ENCODE results near the gene MKRN2OS. TPM values are rescaled to one million over a fixed set of nuclear protein-coding genes. Genes with fewer than 3 reads are reported as not detected.

The MKRN2OS gene
- total and polyA plus RNA-seq, 5 donors from 2014 or later: 0.21 TPM; not detected in 4

DNA sequence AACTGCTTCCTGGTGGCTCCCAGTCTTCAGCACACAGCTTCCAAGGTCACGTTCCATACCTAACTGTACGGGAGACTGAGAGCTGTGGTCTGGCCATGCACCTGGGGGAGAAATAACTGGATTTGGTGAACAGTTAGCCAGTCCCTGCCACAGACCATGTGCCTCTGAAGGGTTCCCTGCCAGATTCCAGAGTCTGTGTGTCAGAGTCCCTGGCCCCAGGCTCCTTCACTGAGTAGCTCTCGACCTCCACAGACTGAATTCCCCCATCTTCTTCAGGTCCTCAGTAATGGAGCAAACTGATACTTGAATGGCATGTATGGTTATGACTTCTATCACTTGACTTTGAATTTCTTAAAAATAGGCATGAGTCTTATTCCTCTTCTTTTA lies 17.5 kb downstream of the MKRN2OS start:
- H3K27ac Mint-ChIP-seq: peak overlapping the region in 1 of 3 donors; percentile 63
- H3K27ac ChIP-seq (ENCODE audit: insufficient read depth, low read length, poor library complexity, severe bottlenecking): no peak overlapping the region
- H3K4me1 Mint-ChIP-seq: no peaks in the 10 kb centered on the region
- H3K36me3 Mint-ChIP-seq: peaks cover 39% of the 10 kb centered on the region
- no peaks in the 10 kb centered on the region for H3K27me3 ChIP-seq (ENCODE audit: control insufficient read depth, insufficient read depth, low read length)
- peaks cover 22% of the 10 kb centered on the region for H3K36me3 ChIP-seq (ENCODE audit: control insufficient read depth, insufficient read depth, low read length)
- H3K9me3 Mint-ChIP-seq: no peaks in the 10 kb centered on the region
- no peaks in the 10 kb centered on the region for H3K9me3 ChIP-seq (ENCODE audit: control insufficient read depth in 2 of 2, low read length in 2 of 2)
- H3K4me3 Mint-ChIP-seq: no peak overlapping the region
- no peaks in the 10 kb centered on the region for H3K4me1 ChIP-seq (ENCODE audit: control insufficient read depth, insufficient read depth, low read length, poor library complexity, severe bottlenecking)
- no peak for DNase-seq
- H3K4me3 ChIP-seq (ENCODE audit: low read depth, low read length): no peak overlapping the region
- H3K27me3 Mint-ChIP-seq: no peaks in the 10 kb centered on the region
- ATAC-seq (ENCODE audit: low read depth in 2 of 2): no peak

- Histone ChIP-seq H3K36me3 (ENCODE audit: control insufficient read depth, insufficient read depth, low read length) (peaks cover 8% of the 10 kb centered on the region), H3K27ac (ENCODE audit: insufficient read depth, low read length, poor library complexity, severe bottlenecking) (no peak overlapping the region), H3K9me3 (ENCODE audit: control insufficient read depth in 2 of 2, low read length in 2 of 2) (no peaks in the 10 kb centered on the region), H3K4me3 (ENCODE audit: low read depth, low read length) (no peak overlapping the region), H3K4me1 (ENCODE audit: control insufficient read depth, insufficient read depth, low read length, poor library complexity, severe bottlenecking) (no peaks in the 10 kb centered on the region), H3K27me3 (ENCODE audit: control insufficient read depth, insufficient read depth, low read length) (no peaks in the 10 kb centered on the region)
- Mint-ChIP-seq H3K27me3 (no peaks in the 10 kb centered on the region), H3K36me3 (peaks cover 34% of the 10 kb centered on the region), H3K4me1 (no peaks in the 10 kb centered on the region), H3K27ac (no peak overlapping the region), H3K4me3 (no peak overlapping the region), H3K9me3 (no peaks in the 10 kb centered on the region)
- ATAC-seq (ENCODE audit: low read depth in 2 of 2) (no peak), DNase-seq (no peak)
These were observed 22.6 kb downstream of the MKRN2OS start for GRCh38 chr3:12522721-12523120.

GRCh38 chr3:12521010-12521409 lies 24.3 kb downstream of the MKRN2OS start:
- H3K27me3 ChIP-seq (ENCODE audit: control insufficient read depth, insufficient read depth, low read length): no peaks in the 10 kb centered on the region
- no peak overlapping the region for H3K27ac Mint-ChIP-seq
- H3K36me3 ChIP-seq (ENCODE audit: control insufficient read depth, insufficient read depth, low read length): peaks cover 3% of the 10 kb centered on the region
- no peaks in the 10 kb centered on the region for H3K27me3 Mint-ChIP-seq
- H3K4me1 ChIP-seq (ENCODE audit: control insufficient read depth, insufficient read depth, low read length, poor library complexity, severe bottlenecking): no peaks in the 10 kb centered on the region
- ATAC-seq (ENCODE audit: low read depth in 2 of 2) (no peak), DNase-seq (no peak)
- H3K4me3 Mint-ChIP-seq: no peak overlapping the region
- peaks cover 0 to 1% (median 0%) of the 10 kb centered on the region in 7 donors for H3K9me3 Mint-ChIP-seq
- H3K4me1 Mint-ChIP-seq: no peaks in the 10 kb centered on the region
- no peak overlapping the region for H3K4me3 ChIP-seq (ENCODE audit: low read depth, low read length)
- H3K9me3 ChIP-seq (ENCODE audit: control insufficient read depth in 2 of 2, low read length in 2 of 2): no peaks in the 10 kb centered on the region
- peaks cover 23% of the 10 kb centered on the region for H3K36me3 Mint-ChIP-seq
- no peak overlapping the region for H3K27ac ChIP-seq (ENCODE audit: insufficient read depth, low read length, poor library complexity, severe bottlenecking)

DNA sequence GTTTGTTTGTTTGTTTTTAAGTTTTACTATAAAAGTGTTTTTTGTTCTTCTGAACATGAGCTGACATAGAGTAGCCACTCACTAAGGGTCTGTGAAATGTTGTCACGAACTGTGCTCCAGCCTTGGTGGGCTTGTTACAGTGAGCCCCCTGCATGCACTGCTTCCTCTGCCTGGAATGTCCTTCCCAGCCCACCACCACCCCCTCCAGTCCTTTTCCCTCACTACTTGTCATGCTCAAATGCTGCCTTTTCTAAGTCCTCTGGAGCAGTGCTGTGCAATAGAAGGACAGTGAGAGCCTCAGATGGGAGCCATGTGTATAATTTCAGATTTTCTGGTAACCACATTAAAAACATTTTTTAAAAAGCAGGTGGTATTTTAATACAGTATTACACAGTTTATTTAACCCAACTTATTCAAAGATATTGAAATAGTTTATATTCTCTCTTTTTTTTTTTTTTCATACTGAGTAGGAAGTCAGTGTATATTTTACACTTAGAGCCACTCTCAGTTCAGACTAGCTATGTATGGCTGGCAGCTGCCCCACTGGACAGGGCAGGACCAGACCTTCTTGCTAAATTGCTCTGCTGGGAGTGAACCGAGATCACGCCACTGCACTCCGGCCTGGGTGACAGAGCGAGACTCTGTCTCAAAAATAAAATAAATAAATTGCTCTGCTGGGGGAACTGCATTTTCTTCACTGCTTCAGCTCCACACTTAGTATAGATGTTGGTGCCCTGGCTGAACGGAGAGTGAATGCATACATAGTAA lies 26.9 kb downstream of the MKRN2OS start:
- no peaks in the 10 kb centered on the region for H3K27me3 Mint-ChIP-seq
- no peak overlapping the region for H3K4me3 ChIP-seq (ENCODE audit: low read depth, low read length)
- no peak overlapping the region for H3K27ac ChIP-seq (ENCODE audit: insufficient read depth, low read length, poor library complexity, severe bottlenecking)
- H3K9me3 ChIP-seq (ENCODE audit: control insufficient read depth in 2 of 2, low read length in 2 of 2): no peaks in the 10 kb centered on the region
- ATAC-seq (ENCODE audit: low read depth in 2 of 2) (no peak), DNase-seq (no peak)
- no peak overlapping the region for H3K4me3 Mint-ChIP-seq
- H3K4me1 ChIP-seq (ENCODE audit: control insufficient read depth, insufficient read depth, low read length, poor library complexity, severe bottlenecking): no peaks in the 10 kb centered on the region
- peaks cover 22% of the 10 kb centered on the region for H3K36me3 Mint-ChIP-seq
- H3K27ac Mint-ChIP-seq: no peak overlapping the region
- no peaks in the 10 kb centered on the region for H3K27me3 ChIP-seq (ENCODE audit: control insufficient read depth, insufficient read depth, low read length)
- H3K36me3 ChIP-seq (ENCODE audit: control insufficient read depth, insufficient read depth, low read length): peaks cover 3% of the 10 kb centered on the region
- peaks cover 0 to 2% (median 0%) of the 10 kb centered on the region in 7 donors for H3K9me3 Mint-ChIP-seq
- peaks cover 0 to 3% (median 1%) of the 10 kb centered on the region in 4 donors for H3K4me1 Mint-ChIP-seq

GRCh38 chr3:12516873-12517272 lies 28.4 kb downstream of the MKRN2OS start:
- H3K4me1 ChIP-seq (ENCODE audit: control insufficient read depth, insufficient read depth, low read length, poor library complexity, severe bottlenecking): no peaks in the 10 kb centered on the region
- Mint-ChIP-seq H3K27ac (no peak overlapping the region), H3K9me3 (peaks cover 0 to 2% (median 0%) of the 10 kb centered on the region in 7 donors), H3K4me3 (no peak overlapping the region), H3K36me3 (peaks cover 22% of the 10 kb centered on the region), H3K27me3 (no peaks in the 10 kb centered on the region), H3K4me1 (peaks cover 0 to 3% (median 1%) of the 10 kb centered on the region in 4 donors)
- ATAC-seq (ENCODE audit: low read depth in 2 of 2) (no peak), DNase-seq (no peak)
- no peaks in the 10 kb centered on the region for H3K27me3 ChIP-seq (ENCODE audit: control insufficient read depth, insufficient read depth, low read length)
- H3K36me3 ChIP-seq (ENCODE audit: control insufficient read depth, insufficient read depth, low read length): no peaks in the 10 kb centered on the region
- H3K27ac ChIP-seq (ENCODE audit: insufficient read depth, low read length, poor library complexity, severe bottlenecking): no peak overlapping the region
- no peaks in the 10 kb centered on the region for H3K9me3 ChIP-seq (ENCODE audit: control insufficient read depth in 2 of 2, low read length in 2 of 2)
- no peak overlapping the region for H3K4me3 ChIP-seq (ENCODE audit: low read depth, low read length)

DNA sequence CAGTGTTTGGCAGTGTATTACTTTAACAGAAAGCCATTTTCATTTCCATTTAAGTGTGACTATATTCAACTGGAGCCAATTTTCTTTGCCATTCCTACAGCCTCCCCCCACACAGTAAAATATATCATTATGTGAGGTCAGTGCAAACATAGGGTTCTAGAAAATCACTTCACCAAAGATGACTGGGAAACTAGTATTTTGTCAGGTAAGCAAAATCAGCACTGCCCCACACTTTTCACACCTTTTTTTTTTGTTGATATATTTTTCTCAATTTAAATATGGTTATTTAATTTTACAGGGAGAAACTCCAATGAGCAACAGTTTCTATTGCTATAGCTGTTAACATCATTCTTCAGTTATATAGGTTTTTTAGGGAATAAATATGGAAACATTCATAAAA lies 29.7 kb downstream of the MKRN2OS start:
- Histone ChIP-seq H3K36me3 (ENCODE audit: control insufficient read depth, insufficient read depth, low read length) (no peaks in the 10 kb centered on the region), H3K27ac (ENCODE audit: insufficient read depth, low read length, poor library complexity, severe bottlenecking) (no peak overlapping the region), H3K9me3 (ENCODE audit: control insufficient read depth in 2 of 2, low read length in 2 of 2) (no peaks in the 10 kb centered on the region), H3K4me3 (ENCODE audit: low read depth, low read length) (no peak overlapping the region), H3K4me1 (ENCODE audit: control insufficient read depth, insufficient read depth, low read length, poor library complexity, severe bottlenecking) (no peaks in the 10 kb centered on the region), H3K27me3 (ENCODE audit: control insufficient read depth, insufficient read depth, low read length) (no peaks in the 10 kb centered on the region)
- DNase-seq (no peak), ATAC-seq (ENCODE audit: low read depth in 2 of 2) (no peak)
- Mint-ChIP-seq H3K27ac (no peak overlapping the region), H3K27me3 (no peaks in the 10 kb centered on the region), H3K36me3 (peaks cover 17% of the 10 kb centered on the region), H3K9me3 (peaks cover 0 to 2% (median 0%) of the 10 kb centered on the region in 7 donors), H3K4me3 (no peak overlapping the region), H3K4me1 (peaks cover 0 to 3% (median 1%) of the 10 kb centered on the region in 4 donors)

DNA sequence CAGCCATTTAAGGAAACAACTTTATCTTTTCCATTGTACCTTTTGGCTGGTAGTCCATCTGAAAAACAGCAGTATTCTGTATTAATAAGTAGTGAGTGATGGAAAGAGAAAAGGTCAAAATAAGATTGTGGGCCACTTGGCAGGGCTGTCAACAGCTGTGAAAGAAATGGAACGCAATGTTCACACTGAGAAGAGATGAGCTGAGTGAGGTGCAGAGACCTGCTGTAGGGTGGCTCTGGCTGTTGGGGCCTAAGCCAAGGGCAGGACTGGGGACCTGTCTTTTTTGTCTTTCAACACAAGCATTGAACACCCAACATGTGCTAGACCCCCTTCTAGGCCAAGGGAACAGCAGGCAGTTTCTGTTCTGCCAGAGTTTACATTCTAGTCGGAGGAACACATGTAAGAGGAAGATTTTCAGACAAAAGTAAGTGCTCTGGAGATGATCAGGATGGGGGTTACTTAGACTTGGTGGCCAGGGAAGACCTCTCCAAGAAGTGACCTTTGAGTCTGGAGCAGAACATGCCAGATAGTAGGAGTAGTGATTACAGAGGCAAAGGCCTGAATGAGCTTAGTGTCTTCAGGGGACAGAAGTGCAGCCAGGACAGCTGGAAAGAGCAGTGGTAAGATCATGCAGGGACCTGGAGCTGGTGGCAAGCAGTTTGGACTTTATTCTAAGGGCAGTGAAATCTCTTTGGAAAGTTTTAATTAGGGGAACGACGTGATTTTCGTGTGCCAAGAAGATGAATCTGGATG lies 31.4 kb downstream of the MKRN2OS start:
- H3K4me1 Mint-ChIP-seq: peaks cover 0 to 3% (median 1%) of the 10 kb centered on the region in 4 donors
- H3K27ac Mint-ChIP-seq: peak overlapping the region in 1 of 3 donors; percentile 42
- Histone ChIP-seq H3K9me3 (ENCODE audit: control insufficient read depth in 2 of 2, low read length in 2 of 2) (no peaks in the 10 kb centered on the region), H3K4me3 (ENCODE audit: low read depth, low read length) (no peak overlapping the region), H3K27ac (ENCODE audit: insufficient read depth, low read length, poor library complexity, severe bottlenecking) (no peak overlapping the region), H3K36me3 (ENCODE audit: control insufficient read depth, insufficient read depth, low read length) (no peaks in the 10 kb centered on the region), H3K27me3 (ENCODE audit: control insufficient read depth, insufficient read depth, low read length) (no peaks in the 10 kb centered on the region), H3K4me1 (ENCODE audit: control insufficient read depth, insufficient read depth, low read length, poor library complexity, severe bottlenecking) (no peaks in the 10 kb centered on the region)
- peaks cover 0 to 2% (median 0%) of the 10 kb centered on the region in 7 donors for H3K9me3 Mint-ChIP-seq
- ATAC-seq (ENCODE audit: low read depth in 2 of 2): no peak
- H3K27me3 Mint-ChIP-seq: no peaks in the 10 kb centered on the region
- peaks cover 13% of the 10 kb centered on the region for H3K36me3 Mint-ChIP-seq
- H3K4me3 Mint-ChIP-seq: no peak overlapping the region
- DNase-seq: no peak
